Right atrium auricular region (tissue), 2 donors: Measurements from ENCODE around the gene KRT9. TPM values are rescaled to one million over a fixed set of nuclear protein-coding genes. Genes with fewer than 3 reads are reported as not detected.
"Not testable (repeated sequence)": the region's sequence is repeated elsewhere in the genome, so short reads cannot be mapped to it uniquely, and the experiment has no call there.

Experiments
- DNase-seq: peaks from one replicate; pipeline ENCODE4 v3.0.0-alpha.2; 2019; ENCODE audit warnings: low spot score
- H3K27ac ChIP-seq, 2 donors: fragments of 200-600 bp; sonication (generic); 1 replicate in 1 of 2; 2 replicates in 1 of 2; pipeline ENCODE4 v1.5.1; 2016 to 2019
- H3K27me3 ChIP-seq, 2 donors: fragments of 200-600 bp; sonication (generic); one replicate each; pipeline versions ENCODE4 v1.5.1 to v1.6.0; 2017 to 2019
- H3K36me3 ChIP-seq: fragments of 200-600 bp; sonication (generic); one replicate; pipeline ENCODE4 v1.5.1; 2016
- H3K4me1 ChIP-seq, 2 donors: fragments of 200-600 bp; sonication (generic); one replicate each; pipeline versions ENCODE4 v1.5.1 to v1.6.0; 2017 to 2019
- H3K4me3 ChIP-seq, 2 donors: fragments of 200-600 bp; sonication (generic); 1 replicate in 1 of 2; 2 replicates in 1 of 2; pipeline ENCODE4 v1.5.1; 2017 to 2019; ENCODE audit warnings: mild to moderate bottlenecking in 1 of 2, moderate library complexity in 1 of 2
- H3K9me3 ChIP-seq, 2 donors: fragments of 200-600 bp; sonication (generic); one replicate each; pipeline ENCODE4 v1.5.1; 2019
- CTCF ChIP-seq, 2 donors: fragments of 200-600 bp; sonication (generic); IDR thresholded peaks; one replicate each; pipeline ENCODE4 v1.5.1; 2019; ENCODE audit warnings: antibody characterized with exemption in 2 of 2
- total RNA-seq, 2 donors: library from RNA; depleted of rRNA; stranded (reverse); fragments of >200 nt; gene quantifications; one replicate each; pipeline ENCODE4 v1.1.0, GENCODE V29; 2016

KRT9 gene
- total RNA-seq, 2 donors from 2014 or later = not detected

- Histone ChIP-seq H3K4me1 (peaks cover 0 to 4% of the 10 kb centered on the region in 2 donors), H3K27me3 (no peaks in the 10 kb centered on the region), H3K9me3 (no peaks in the 10 kb centered on the region), H3K36me3 (no peaks in the 10 kb centered on the region), H3K27ac (no peak overlapping the region), H3K4me3 (no peak overlapping the region)
- no peak for TF ChIP-seq CTCF (IDR thresholded peaks at IDR 0.05)
- DNase-seq = no peak
These were observed 11.6 kb upstream of the KRT9 start for GRCh38 chr17:41583137-41584127.

- not testable (repeated sequence) for H3K27me3 ChIP-seq, DNase-seq, H3K36me3 ChIP-seq, H3K9me3 ChIP-seq, H3K27ac ChIP-seq, H3K4me3 ChIP-seq, H3K4me1 ChIP-seq
These were observed 10.5 kb upstream of the KRT9 start for GRCh38 chr17:41582061-41582968.

- no peak for TF ChIP-seq CTCF (IDR thresholded peaks at IDR 0.05)
- Histone ChIP-seq H3K9me3 (no peaks in the 10 kb centered on the region), H3K4me3 (no peak overlapping the region)
These were observed 9.7 kb upstream of the KRT9 start for GRCh38 chr17:41581366-41582060.

GRCh38 chr17:41580687-41581365 is 9.0 kb upstream of the KRT9 start:
- DNase-seq = no peak
- Histone ChIP-seq H3K36me3 (no peaks in the 10 kb centered on the region), H3K27me3 (no peaks in the 10 kb centered on the region), H3K4me1 (peaks cover 0 to 4% of the 10 kb centered on the region in 2 donors), H3K4me3 (no peak overlapping the region), H3K27ac (no peak overlapping the region), H3K9me3 (no peaks in the 10 kb centered on the region)
- no peak for TF ChIP-seq CTCF (IDR thresholded peaks at IDR 0.05)

More at GRCh38 chr17:41581366-41582060, 9.7 kb upstream of the KRT9 start:
- Histone ChIP-seq H3K36me3 (no peaks in the 10 kb centered on the region), H3K27ac (no peak overlapping the region), H3K4me1 (peaks cover 0 to 4% of the 10 kb centered on the region in 2 donors), H3K27me3 (no peaks in the 10 kb centered on the region)
- DNase-seq = no peak

GRCh38 chr17:41580244-41580575 is 8.4 kb upstream of the KRT9 start:
- H3K9me3 ChIP-seq = no peaks in the 10 kb centered on the region
- no peak overlapping the region for H3K27ac ChIP-seq
- H3K27me3 ChIP-seq = no peaks in the 10 kb centered on the region
- H3K36me3 ChIP-seq = no peaks in the 10 kb centered on the region
- TF ChIP-seq CTCF (IDR thresholded peaks at IDR 0.05) = no peak
- no peak for DNase-seq
- H3K4me3 ChIP-seq = no peak overlapping the region
- H3K4me1 ChIP-seq = peaks cover 0 to 4% of the 10 kb centered on the region in 2 donors
